ENCODE measurements around the gene CHD9.

Gene CHD9

DNA sequence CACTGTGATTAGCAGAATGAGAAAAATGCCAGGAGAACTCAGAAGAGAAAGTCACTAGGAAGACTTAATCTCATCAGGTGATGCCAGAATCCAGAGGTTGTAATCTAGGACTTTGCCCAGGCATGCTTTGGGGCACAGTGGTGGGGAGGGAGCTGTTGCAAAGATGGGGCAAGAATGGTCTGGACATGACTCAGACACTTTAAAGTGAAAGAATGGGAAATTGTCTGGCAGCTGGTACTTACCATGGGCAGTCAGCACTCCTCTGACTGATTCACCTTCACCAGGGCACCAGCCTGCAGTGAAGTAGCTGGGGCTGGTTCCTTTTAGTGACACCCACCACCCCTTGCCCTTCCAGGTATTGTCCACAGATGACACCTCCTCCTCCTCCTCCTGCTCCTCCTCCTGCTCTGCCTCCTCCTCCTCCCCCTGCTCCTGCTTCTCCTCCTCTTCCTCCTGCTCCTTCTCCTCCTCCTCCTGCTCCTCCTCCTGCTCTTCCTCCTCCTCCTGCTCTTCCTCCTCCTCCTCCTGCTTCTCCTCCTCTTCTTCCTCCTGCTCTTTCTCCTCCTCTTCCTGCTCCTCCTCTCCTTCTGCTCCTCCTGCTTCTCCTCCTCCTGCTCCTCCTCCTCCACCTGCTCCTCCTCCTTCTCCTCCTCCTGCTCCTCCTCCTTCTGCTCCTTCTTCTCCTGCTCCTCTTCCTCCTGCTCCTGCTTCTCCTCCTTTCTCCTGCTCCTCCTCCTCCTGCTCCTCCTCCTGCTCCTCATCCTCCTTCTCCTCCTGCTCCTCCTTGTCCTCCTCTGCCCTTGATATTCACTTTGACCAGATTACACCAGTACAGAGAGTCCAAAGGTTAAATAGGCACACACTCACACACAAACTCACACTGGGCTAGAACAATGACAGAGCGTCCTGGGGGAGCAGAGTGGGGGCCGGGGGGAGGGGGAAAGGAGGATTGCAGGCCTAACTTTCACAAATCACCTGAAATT lies 2.0 kb upstream of the CHD9 start, which contains the start of gene CHD9NB:
Gene CHD9NB, minus strand, starts transcription at position 379 of the 983 bp plus-strand sequence. CDS start 8,739 bp downstream, outside the sequence.
- Histone ChIP-seq H3K27me3 (replicated peaks; ENCODE audit: control insufficient read depth, insufficient read depth, low read length) (no peaks in the 10 kb centered on the region), H3K4me3 (replicated peaks; ENCODE audit: low read depth, low read length) (peak within 1 kb of the TSS; percentile 56), H3K36me3 (ENCODE audit: control insufficient read depth, insufficient read depth, low read length) (no peaks in the 10 kb centered on the region)
- TF ChIP-seq CTCF (IDR thresholded peaks at IDR 0.05; ENCODE audit: insufficient read depth, low read length, poor library complexity, severe bottlenecking), result no peak
- no peak for DNase-seq (ENCODE audit: extremely low read depth, insufficient read length)

GRCh38 chr16:53053967-53054669 lies 673 bp upstream of the CHD9 start:
- DNase-seq (ENCODE audit: extremely low read depth, insufficient read length), result no peak
- TF ChIP-seq CTCF (IDR thresholded peaks at IDR 0.05; ENCODE audit: insufficient read depth, low read length, poor library complexity, severe bottlenecking), result no peak
- Histone ChIP-seq H3K36me3 (ENCODE audit: control insufficient read depth, insufficient read depth, low read length) (no peaks in the 10 kb centered on the region; the same call in 1 of the 2 replicates), H3K27me3 (replicated peaks; ENCODE audit: control insufficient read depth, insufficient read depth, low read length) (no peaks in the 10 kb centered on the region), H3K4me3 (replicated peaks; ENCODE audit: low read depth, low read length) (peak overlapping the region; percentile 70)

- no peak for DNase-seq (ENCODE audit: extremely low read depth, insufficient read length)
- TF ChIP-seq CTCF (IDR thresholded peaks at IDR 0.05; ENCODE audit: insufficient read depth, low read length, poor library complexity, severe bottlenecking), result no peak
- Histone ChIP-seq H3K27me3 (replicated peaks; ENCODE audit: control insufficient read depth, insufficient read depth, low read length) (no peaks in the 10 kb centered on the region), H3K4me3 (replicated peaks; ENCODE audit: low read depth, low read length) (peak overlapping the region; percentile 70), H3K36me3 (ENCODE audit: control insufficient read depth, insufficient read depth, low read length) (no peaks in the 10 kb centered on the region; the same call in 1 of the 2 replicates)
These were observed 975 bp downstream of the CHD9 start for GRCh38 chr16:53055541-53056391.

- Histone ChIP-seq H3K27me3 (replicated peaks; ENCODE audit: control insufficient read depth, insufficient read depth, low read length) (no peaks in the 10 kb centered on the region), H3K36me3 (ENCODE audit: control insufficient read depth, insufficient read depth, low read length) (no peaks in the 10 kb centered on the region; the same call in 1 of the 2 replicates), H3K4me3 (replicated peaks; ENCODE audit: low read depth, low read length) (peak overlapping the region; percentile 70)
- TF ChIP-seq CTCF (IDR thresholded peaks at IDR 0.05; ENCODE audit: insufficient read depth, low read length, poor library complexity, severe bottlenecking), result no peak
- no peak for DNase-seq (ENCODE audit: extremely low read depth, insufficient read length)
These were observed 1.6 kb downstream of the CHD9 start for GRCh38 chr16:53056392-53056881.

DNA sequence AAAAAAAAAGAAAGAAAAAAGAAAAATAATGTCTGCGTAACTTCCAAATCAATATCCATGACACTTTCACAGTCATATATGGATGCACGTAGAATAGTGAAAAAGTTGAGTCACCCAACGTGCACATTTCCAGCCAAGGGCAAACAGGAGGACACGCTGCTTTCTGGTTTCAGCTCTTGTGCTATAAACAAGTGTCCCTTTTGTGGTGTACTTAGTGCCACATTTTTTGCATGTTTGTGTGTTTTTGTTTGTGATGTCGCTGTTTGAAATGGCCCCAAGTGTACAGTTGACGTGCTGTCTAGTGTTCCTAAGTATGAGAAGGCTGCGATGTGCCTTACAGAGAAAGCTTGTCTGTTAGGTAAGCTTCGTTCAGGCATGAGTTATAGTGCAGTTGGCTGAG lies 2.9 kb downstream of the CHD9 start:
- DNase-seq (ENCODE audit: extremely low read depth, insufficient read length), result no peak
- TF ChIP-seq CTCF (IDR thresholded peaks at IDR 0.05; ENCODE audit: insufficient read depth, low read length, poor library complexity, severe bottlenecking), result no peak
- no peaks in the 10 kb centered on the region for H3K27me3 ChIP-seq (replicated peaks; ENCODE audit: control insufficient read depth, insufficient read depth, low read length)
- H3K4me3 ChIP-seq (replicated peaks; ENCODE audit: low read depth, low read length), result no peak overlapping the region
- no peaks in the 10 kb centered on the region; the same call in 1 of the 2 replicates for H3K36me3 ChIP-seq (ENCODE audit: control insufficient read depth, insufficient read depth, low read length)

All from GM06990 (cell line).